ENCODE data around the gene UCN3. TPM values are rescaled to one million over a fixed set of nuclear protein-coding genes. Genes with fewer than 3 reads are reported as not detected.

The UCN3 gene
- polyA plus RNA-seq, 1 of the 3 experiments (the other 2 are of a cell fraction) = not detected

GRCh38 chr10:5321273-5321672 lies 43.5 kb upstream of the UCN3 start:
- no peak for DNase-seq
- peaks cover 10% of the 10 kb centered on the region; the same call in 1 of the 2 replicates for H3K27me3 ChIP-seq (ENCODE audit: insufficient read depth)
- no peak overlapping the region for H3K9ac ChIP-seq
- TF ChIP-seq RCOR1 (IDR thresholded peaks at IDR 0.05; ENCODE audit: low read length) = no peak
- TF ChIP-seq TEAD4 (IDR thresholded peaks at IDR 0.05; ENCODE audit: borderline replicate concordance, insufficient read depth) = no peak
- no peak for TF ChIP-seq FOXM1 (IDR thresholded peaks at IDR 0.05; ENCODE audit: low read depth)
- no peak for TF ChIP-seq SMC3 (IDR thresholded peaks at IDR 0.05; ENCODE audit: low read depth, low read length)
- no peak for TF ChIP-seq EP300 (IDR thresholded peaks at IDR 0.05; ENCODE audit: borderline replicate concordance in 1 of 2, low read depth in 1 of 2, low read length in 1 of 2)
- no peak for TF ChIP-seq MXI1 (IDR thresholded peaks at IDR 0.05; ENCODE audit: low read depth, low read length)
- no peak for TF ChIP-seq TCF12 (IDR thresholded peaks at IDR 0.05)
- TF ChIP-seq, protein P1, sequence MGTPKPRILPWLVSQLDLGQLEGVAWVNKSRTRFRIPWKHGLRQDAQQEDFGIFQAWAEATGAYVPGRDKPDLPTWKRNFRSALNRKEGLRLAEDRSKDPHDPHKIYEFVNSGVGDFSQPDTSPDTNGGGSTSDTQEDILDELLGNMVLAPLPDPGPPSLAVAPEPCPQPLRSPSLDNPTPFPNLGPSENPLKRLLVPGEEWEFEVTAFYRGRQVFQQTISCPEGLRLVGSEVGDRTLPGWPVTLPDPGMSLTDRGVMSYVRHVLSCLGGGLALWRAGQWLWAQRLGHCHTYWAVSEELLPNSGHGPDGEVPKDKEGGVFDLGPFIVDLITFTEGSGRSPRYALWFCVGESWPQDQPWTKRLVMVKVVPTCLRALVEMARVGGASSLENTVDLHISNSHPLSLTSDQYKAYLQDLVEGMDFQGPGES (IDR thresholded peaks at IDR 0.05; ENCODE audit: low read depth, low read length) = no peak
- TF ChIP-seq GATA2 (CRISPR knock-in tag; IDR thresholded peaks at IDR 0.05) = no peak
- TF ChIP-seq, protein P2, sequence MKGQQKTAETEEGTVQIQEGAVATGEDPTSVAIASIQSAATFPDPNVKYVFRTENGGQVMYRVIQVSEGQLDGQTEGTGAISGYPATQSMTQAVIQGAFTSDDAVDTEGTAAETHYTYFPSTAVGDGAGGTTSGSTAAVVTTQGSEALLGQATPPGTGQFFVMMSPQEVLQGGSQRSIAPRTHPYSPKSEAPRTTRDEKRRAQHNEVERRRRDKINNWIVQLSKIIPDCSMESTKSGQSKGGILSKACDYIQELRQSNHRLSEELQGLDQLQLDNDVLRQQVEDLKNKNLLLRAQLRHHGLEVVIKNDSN (IDR thresholded peaks at IDR 0.05; ENCODE audit: borderline replicate concordance, low read depth) = no peak
- TF ChIP-seq FOXJ3 (CRISPR knock-in tag; IDR thresholded peaks at IDR 0.05) = no peak
- ChIA-PET CTCF (interaction anchor here (0.9 to 1.4 kb wide), 2 partner anchors 33 to 472 kb away, joined by 3 read pairs; no protein-coding TSS in a partner anchor), POLR2A (no interaction called here)
- no peaks in the 10 kb centered on the region for H3K36me3 ChIP-seq (replicated peaks in 1 of 2; ENCODE audit: control insufficient read depth in 1 of 2, insufficient read depth in 2 of 2, low read length in 1 of 2)
- H3K4me1 ChIP-seq (ENCODE audit: control insufficient read depth in 1 of 2, insufficient read depth in 2 of 2, low read depth in 1 of 2, low read length in 1 of 2) = peaks cover 0 to 7% of the 10 kb centered on the region in 2 experiments; a peak in 2 of 4 replicates
- H3K4me2 ChIP-seq = no peak overlapping the region
- no peaks in the 10 kb centered on the region; the same call in 1 of the 2 replicates for H3K9me3 ChIP-seq
- no peaks in the 10 kb centered on the region for H3K9me2 ChIP-seq
- no peak overlapping the region for H2AFZ ChIP-seq (ENCODE audit: low read depth)
- no peak overlapping the region for H3K4me3 ChIP-seq (ENCODE audit: low read depth in 2 of 2, low read length in 1 of 2)
- no peaks in the 10 kb centered on the region for H3K79me2 ChIP-seq (ENCODE audit: insufficient read depth)
- no peaks in the 10 kb centered on the region for H4K20me1 ChIP-seq (ENCODE audit: insufficient read depth)
- peaks cover 5% of the 10 kb centered on the region for H3F3A ChIP-seq (replicated peaks; ENCODE audit: insufficient read depth)
- 24% methylated on average over 3 of the region's 3 CpGs for WGBS (ENCODE audit: low lambda C conversion rate)
- H3K27ac ChIP-seq (ENCODE audit: low read depth in 2 of 2, low read length in 1 of 2) = no peak overlapping the region

DNA sequence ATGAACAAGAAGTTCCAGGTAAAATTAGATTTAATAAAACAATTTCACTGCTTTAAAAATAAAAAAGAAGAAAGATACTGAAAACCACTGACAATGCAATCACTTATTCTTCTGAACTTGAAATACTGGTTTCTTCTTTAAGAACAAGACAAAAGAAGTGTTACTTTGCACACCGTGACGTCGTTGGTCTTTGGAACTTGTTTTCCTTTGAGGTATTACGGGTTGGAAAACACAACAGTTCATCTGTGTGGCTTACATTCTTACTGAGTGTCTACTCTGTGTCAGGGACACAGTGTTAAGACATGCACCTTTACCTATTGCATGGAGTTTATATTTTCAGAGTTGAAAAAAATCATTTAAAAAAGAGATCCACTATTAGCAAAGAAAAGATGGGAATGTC lies 41.3 kb upstream of the UCN3 start:
- no peak overlapping the region for H3K27ac ChIP-seq (ENCODE audit: low read depth in 2 of 2, low read length in 1 of 2)
- no peaks in the 10 kb centered on the region for H3K36me3 ChIP-seq (replicated peaks in 1 of 2; ENCODE audit: control insufficient read depth in 1 of 2, insufficient read depth in 2 of 2, low read length in 1 of 2)
- no peak overlapping the region for H3K9ac ChIP-seq
- H3K4me3 ChIP-seq (ENCODE audit: low read depth in 2 of 2, low read length in 1 of 2) = no peak overlapping the region
- H3K27me3 ChIP-seq (ENCODE audit: insufficient read depth) = peaks cover 10% of the 10 kb centered on the region; the same call in 1 of the 2 replicates
- no peaks in the 10 kb centered on the region for H3K79me2 ChIP-seq (ENCODE audit: insufficient read depth)
- WGBS (ENCODE audit: low lambda C conversion rate) = 55% methylated on average over 4 of the region's 4 CpGs
- no peaks in the 10 kb centered on the region for H3F3A ChIP-seq (replicated peaks; ENCODE audit: insufficient read depth)
- H3K9me3 ChIP-seq = no peaks in the 10 kb centered on the region; the same call in 1 of the 2 replicates
- H4K20me1 ChIP-seq (ENCODE audit: insufficient read depth) = no peaks in the 10 kb centered on the region
- H2AFZ ChIP-seq (ENCODE audit: low read depth) = no peak overlapping the region
- H3K4me2 ChIP-seq = no peak overlapping the region
- H3K9me2 ChIP-seq = no peaks in the 10 kb centered on the region
- TF ChIP-seq EZH2phosphoT487 (IDR thresholded peaks at IDR 0.05; ENCODE audit: borderline replicate concordance, low read depth) = no peak
- no peak for TF ChIP-seq ELF1 (IDR thresholded peaks at IDR 0.05)
- TF ChIP-seq, protein P3, sequence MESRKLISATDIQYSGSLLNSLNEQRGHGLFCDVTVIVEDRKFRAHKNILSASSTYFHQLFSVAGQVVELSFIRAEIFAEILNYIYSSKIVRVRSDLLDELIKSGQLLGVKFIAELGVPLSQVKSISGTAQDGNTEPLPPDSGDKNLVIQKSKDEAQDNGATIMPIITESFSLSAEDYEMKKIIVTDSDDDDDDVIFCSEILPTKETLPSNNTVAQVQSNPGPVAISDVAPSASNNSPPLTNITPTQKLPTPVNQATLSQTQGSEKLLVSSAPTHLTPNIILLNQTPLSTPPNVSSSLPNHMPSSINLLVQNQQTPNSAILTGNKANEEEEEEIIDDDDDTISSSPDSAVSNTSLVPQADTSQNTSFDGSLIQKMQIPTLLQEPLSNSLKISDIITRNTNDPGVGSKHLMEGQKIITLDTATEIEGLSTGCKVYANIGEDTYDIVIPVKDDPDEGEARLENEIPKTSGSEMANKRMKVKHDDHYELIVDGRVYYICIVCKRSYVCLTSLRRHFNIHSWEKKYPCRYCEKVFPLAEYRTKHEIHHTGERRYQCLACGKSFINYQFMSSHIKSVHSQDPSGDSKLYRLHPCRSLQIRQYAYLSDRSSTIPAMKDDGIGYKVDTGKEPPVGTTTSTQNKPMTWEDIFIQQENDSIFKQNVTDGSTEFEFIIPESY (IDR thresholded peaks at IDR 0.05; ENCODE audit: borderline replicate concordance, low read depth) = no peak
- no peak for TF ChIP-seq GATA2 (CRISPR knock-in tag; IDR thresholded peaks at IDR 0.05)
- TF ChIP-seq, protein P4, sequence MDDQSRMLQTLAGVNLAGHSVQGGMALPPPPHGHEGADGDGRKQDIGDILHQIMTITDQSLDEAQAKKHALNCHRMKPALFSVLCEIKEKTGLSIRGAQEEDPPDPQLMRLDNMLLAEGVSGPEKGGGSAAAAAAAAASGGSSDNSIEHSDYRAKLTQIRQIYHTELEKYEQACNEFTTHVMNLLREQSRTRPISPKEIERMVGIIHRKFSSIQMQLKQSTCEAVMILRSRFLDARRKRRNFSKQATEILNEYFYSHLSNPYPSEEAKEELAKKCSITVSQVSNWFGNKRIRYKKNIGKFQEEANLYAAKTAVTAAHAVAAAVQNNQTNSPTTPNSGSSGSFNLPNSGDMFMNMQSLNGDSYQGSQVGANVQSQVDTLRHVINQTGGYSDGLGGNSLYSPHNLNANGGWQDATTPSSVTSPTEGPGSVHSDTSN (IDR thresholded peaks at IDR 0.05) = no peak
- no peak for DNase-seq
- ChIA-PET CTCF (no interaction called here), POLR2A (no interaction called here)
- H3K4me1 ChIP-seq (ENCODE audit: control insufficient read depth in 1 of 2, insufficient read depth in 2 of 2, low read depth in 1 of 2, low read length in 1 of 2) = no peaks in the 10 kb centered on the region; a peak in 1 of 4 replicates

Data from SK-N-SH (cell line).